Lower lobe of right lung (tissue), 2 donors: ENCODE data around the gene TIGD1. TPM values are rescaled to one million over a fixed set of nuclear protein-coding genes. Genes with fewer than 3 reads are reported as not detected.

Experiments used
- ATAC-seq, 2 donors: fragments of 200-7000 bp; cut with Tn5 transposase; one replicate each; pipeline ENCODE4 v1.9.1; 2020 to 2022; ENCODE audit warnings: mild to moderate bottlenecking in 2 of 2, moderate library complexity in 2 of 2
- DNase-seq: peaks from one replicate; pipeline ENCODE4 v3.0.0-alpha.2; 2020
- H3K27ac ChIP-seq: fragments of 200-600 bp; one replicate; pipeline ENCODE4 v1.8.0; 2022
- H3K27me3 ChIP-seq: fragments of 200-600 bp; one replicate; pipeline ENCODE4 v1.8.0; 2022; ENCODE audit warnings: low read depth
- H3K36me3 ChIP-seq: fragments of 200-600 bp; one replicate; pipeline ENCODE4 v1.8.0; 2022; ENCODE audit warnings: mild to moderate bottlenecking
- H3K4me1 ChIP-seq: fragments of 200-600 bp; one replicate; pipeline ENCODE4 v1.8.0; 2022
- H3K4me3 ChIP-seq: fragments of 200-600 bp; one replicate; pipeline ENCODE4 v1.8.0; 2022; ENCODE audit warnings: mild to moderate bottlenecking
- H3K9me3 ChIP-seq: fragments of 200-600 bp; one replicate; pipeline ENCODE4 v1.8.0; 2022
- CTCF ChIP-seq: fragments of 200-600 bp; IDR thresholded peaks from one replicate; pipeline ENCODE4 v1.8.0; 2022; ENCODE audit warnings: antibody characterized with exemption, mild to moderate bottlenecking
- intact Hi-C: fragments of 100-400 bp; cut with DNase I; formaldehyde crosslinking; loops from one replicate; pipeline ENCODE4 v1.11.0; 2022
- total RNA-seq: library from RNA; stranded (reverse); fragmentation: NEBNext Ultra II Directional; extraction: Animal tissue kit (Norgen Biotek cat#: 25700); gene quantifications from one replicate; pipeline ENCODE4 v1.2.1, GENCODE V29; 2021
- donor health status: DM: no; HTN: yes; CAD: no; lungs with severe emphysema.

The TIGD1 gene
- total RNA-seq, 1 donor from 2014 or later: 3.7 TPM

GRCh38 chr2:232513353-232513752, 37.0 kb downstream of the TIGD1 start:
- H3K27ac ChIP-seq: no peak overlapping the region
- no peaks in the 10 kb centered on the region for H3K4me1 ChIP-seq
- no peak overlapping the region for H3K4me3 ChIP-seq
- no peak for TF ChIP-seq CTCF
- H3K36me3 ChIP-seq: no peaks in the 10 kb centered on the region
- intact Hi-C loops: no loop called here
- ATAC-seq: no peak
- peaks cover 8% of the 10 kb centered on the region for H3K27me3 ChIP-seq
- H3K9me3 ChIP-seq: no peaks in the 10 kb centered on the region
- no peak for DNase-seq

GRCh38 chr2:232512602-232513001, 37.8 kb downstream of the TIGD1 start:
- peaks cover 11% of the 10 kb centered on the region for H3K27me3 ChIP-seq
- H3K4me1 ChIP-seq: no peaks in the 10 kb centered on the region
- H3K36me3 ChIP-seq: no peaks in the 10 kb centered on the region
- DNase-seq: no peak
- H3K27ac ChIP-seq: no peak overlapping the region
- no peaks in the 10 kb centered on the region for H3K9me3 ChIP-seq
- intact Hi-C loops: no loop called here
- no peak for TF ChIP-seq CTCF
- ATAC-seq: no peak
- no peak overlapping the region for H3K4me3 ChIP-seq

- no peaks in the 10 kb centered on the region for H3K36me3 ChIP-seq
- H3K27ac ChIP-seq: no peak overlapping the region
- H3K4me1 ChIP-seq: no peaks in the 10 kb centered on the region
- no peak for TF ChIP-seq CTCF
- H3K4me3 ChIP-seq: no peak overlapping the region
- H3K9me3 ChIP-seq: no peaks in the 10 kb centered on the region
- ATAC-seq (no peak), DNase-seq (no peak)
- H3K27me3 ChIP-seq: peaks cover 16% of the 10 kb centered on the region
- intact Hi-C loops: no loop called here
Measured at GRCh38 chr2:232511336-232511890, 38.9 kb downstream of the TIGD1 start.

GRCh38 chr2:232508251-232508650, 42.1 kb downstream of the TIGD1 start:
- TF ChIP-seq CTCF: no peak
- H3K27ac ChIP-seq: no peak overlapping the region
- peaks cover 7% of the 10 kb centered on the region for H3K4me1 ChIP-seq
- no peaks in the 10 kb centered on the region for H3K36me3 ChIP-seq
- intact Hi-C loops: no loop called here
- peaks cover 44% of the 10 kb centered on the region for H3K27me3 ChIP-seq
- H3K4me3 ChIP-seq: no peak overlapping the region
- ATAC-seq (no peak), DNase-seq (no peak)
- no peaks in the 10 kb centered on the region for H3K9me3 ChIP-seq

- peaks cover 52% of the 10 kb centered on the region for H3K27me3 ChIP-seq
- intact Hi-C loops: no loop called here
- H3K36me3 ChIP-seq: no peaks in the 10 kb centered on the region
- H3K9me3 ChIP-seq: no peaks in the 10 kb centered on the region
- H3K4me3 ChIP-seq: no peak overlapping the region
- no peak for TF ChIP-seq CTCF
- peaks cover 11% of the 10 kb centered on the region for H3K4me1 ChIP-seq
- H3K27ac ChIP-seq: no peak overlapping the region
- ATAC-seq (no peak), DNase-seq (no peak)
Measured at GRCh38 chr2:232506709-232507108, 43.6 kb downstream of the TIGD1 start.

- no peak for ATAC-seq
- no peak overlapping the region for H3K4me3 ChIP-seq
- no peak for TF ChIP-seq CTCF
- H3K27me3 ChIP-seq: peaks cover 57% of the 10 kb centered on the region
- no peaks in the 10 kb centered on the region for H3K36me3 ChIP-seq
- H3K4me1 ChIP-seq: peaks cover 11% of the 10 kb centered on the region
- H3K27ac ChIP-seq: no peak overlapping the region
- H3K9me3 ChIP-seq: no peaks in the 10 kb centered on the region
- DNase-seq: no peak
- intact Hi-C loops: no loop called here
Measured at GRCh38 chr2:232505856-232506255, 44.5 kb downstream of the TIGD1 start.
